ENCODE measurements around the gene RPTOR. TPM values are rescaled to one million over a fixed set of nuclear protein-coding genes. Genes with fewer than 3 reads are reported as not detected.

RPTOR gene
- total RNA-seq, 1 experiment from 2014 or later, result 66.7 TPM

GRCh38 chr17:80769516-80769915 lies 224.9 kb downstream of the RPTOR start:
- Mint-ChIP-seq H3K27ac (ENCODE audit: unreplicated experiment) (no peak overlapping the region), H3K27me3 (ENCODE audit: insufficient read depth, unreplicated experiment) (no peaks in the 10 kb centered on the region), H3K9me3 (ENCODE audit: unreplicated experiment) (no peaks in the 10 kb centered on the region), H3K4me3 (ENCODE audit: unreplicated experiment) (no peak overlapping the region), H3K36me3 (ENCODE audit: insufficient read depth, unreplicated experiment) (peaks cover 7% of the 10 kb centered on the region), H3K4me1 (ENCODE audit: low read depth, unreplicated experiment) (no peaks in the 10 kb centered on the region)
- no TSS peak for BruUV-seq (replicated peaks)
- Histone ChIP-seq H3K9me3 (no peaks in the 10 kb centered on the region), H3K4me1 (no peaks in the 10 kb centered on the region), H3K4me3 (ENCODE audit: low read depth, low read length) (no peak overlapping the region), H3K36me3 (ENCODE audit: control insufficient read depth, insufficient read depth, low read length) (no peaks in the 10 kb centered on the region), H3K27me3 (replicated peaks; ENCODE audit: control insufficient read depth, insufficient read depth, low read length) (no peaks in the 10 kb centered on the region)
- ChIA-PET CTCF (no interaction called here), POLR2A (no interaction called here)
- DNase-seq, result no peak
- intact Hi-C loops (cut with micrococcal nuclease; ENCODE audit: unreplicated experiment), result no loop called here
- TF ChIP-seq CTCF (IDR thresholded peaks at IDR 0.05; ENCODE audit: insufficient read depth in 1 of 2, low read depth in 1 of 2, low read length in 1 of 2, severe bottlenecking in 1 of 2, unreplicated experiment in 1 of 2), result no peak

- intact Hi-C loops (cut with micrococcal nuclease; ENCODE audit: unreplicated experiment), result no loop called here
- no peaks in the 10 kb centered on the region for H3K9me3 ChIP-seq
- POLR2A ChIA-PET, result no interaction called here
Measured at GRCh38 chr17:80769936-80770625, 225.4 kb downstream of the RPTOR start.

GRCh38 chr17:80770881-80771611 lies 226.4 kb downstream of the RPTOR start:
- Histone ChIP-seq H3K4me1 (no peaks in the 10 kb centered on the region), H3K36me3 (ENCODE audit: control insufficient read depth, insufficient read depth, low read length) (no peaks in the 10 kb centered on the region), H3K4me3 (ENCODE audit: low read depth, low read length) (no peak overlapping the region), H3K9me3 (no peaks in the 10 kb centered on the region), H3K27me3 (replicated peaks; ENCODE audit: control insufficient read depth, insufficient read depth, low read length) (no peaks in the 10 kb centered on the region)
- TF ChIP-seq CTCF (IDR thresholded peaks at IDR 0.05; ENCODE audit: insufficient read depth in 1 of 2, low read depth in 1 of 2, low read length in 1 of 2, severe bottlenecking in 1 of 2, unreplicated experiment in 1 of 2), result no peak
- H3K36me3 Mint-ChIP-seq (ENCODE audit: insufficient read depth, unreplicated experiment), result peaks cover 12% of the 10 kb centered on the region
- no peaks in the 10 kb centered on the region for H3K27me3 Mint-ChIP-seq (ENCODE audit: insufficient read depth, unreplicated experiment)
- BruUV-seq (replicated peaks), result no TSS peak
- H3K4me3 Mint-ChIP-seq (ENCODE audit: unreplicated experiment), result no peak overlapping the region
- H3K9me3 Mint-ChIP-seq (ENCODE audit: unreplicated experiment), result no peaks in the 10 kb centered on the region
- no peak overlapping the region for H3K27ac Mint-ChIP-seq (ENCODE audit: unreplicated experiment)
- ChIA-PET CTCF (no interaction called here), POLR2A (no interaction called here)
- DNase-seq, result no peak
- intact Hi-C loops (cut with micrococcal nuclease; ENCODE audit: unreplicated experiment), result no loop called here
- H3K4me1 Mint-ChIP-seq (ENCODE audit: low read depth, unreplicated experiment), result no peaks in the 10 kb centered on the region

More at GRCh38 chr17:80769936-80770625, 225.4 kb downstream of the RPTOR start:
- Mint-ChIP-seq H3K4me3 (ENCODE audit: unreplicated experiment) (no peak overlapping the region), H3K4me1 (ENCODE audit: low read depth, unreplicated experiment) (no peaks in the 10 kb centered on the region), H3K36me3 (ENCODE audit: insufficient read depth, unreplicated experiment) (peaks cover 8% of the 10 kb centered on the region), H3K27ac (ENCODE audit: unreplicated experiment) (no peak overlapping the region), H3K9me3 (ENCODE audit: unreplicated experiment) (no peaks in the 10 kb centered on the region), H3K27me3 (ENCODE audit: insufficient read depth, unreplicated experiment) (no peaks in the 10 kb centered on the region)
- Histone ChIP-seq H3K4me3 (ENCODE audit: low read depth, low read length) (no peak overlapping the region), H3K4me1 (no peaks in the 10 kb centered on the region), H3K27me3 (replicated peaks; ENCODE audit: control insufficient read depth, insufficient read depth, low read length) (no peaks in the 10 kb centered on the region), H3K36me3 (ENCODE audit: control insufficient read depth, insufficient read depth, low read length) (no peaks in the 10 kb centered on the region)
- CTCF ChIA-PET, result no interaction called here
- BruUV-seq (replicated peaks), result no TSS peak
- no peak for TF ChIP-seq CTCF (IDR thresholded peaks at IDR 0.05; ENCODE audit: insufficient read depth in 1 of 2, low read depth in 1 of 2, low read length in 1 of 2, severe bottlenecking in 1 of 2, unreplicated experiment in 1 of 2)
- DNase-seq, result no peak
